H1 (cell line): ENCODE measurements around the gene GJC2. TPM values are rescaled to one million over a fixed set of nuclear protein-coding genes. Genes with fewer than 3 reads are reported as not detected.

ENCODE experiments used
- CTCF ChIA-PET: fragments of 300-600 bp; sonication (Branson Sonifier 250); formaldehyde crosslinking; loops from one replicate; lab custom pipeline; 2021; ENCODE audit not compliant: partially characterized antibody; lab: Charles Lee
- POLR2A ChIA-PET: fragments of 300-600 bp; sonication (Branson Sonifier 250); formaldehyde crosslinking; loops from one replicate; lab custom pipeline; 2021; ENCODE audit warnings: inconsistent platforms; ENCODE audit not compliant: partially characterized antibody; lab: Charles Lee
- DNase-seq, 2 experiments: peaks; one replicate each; pipeline versions ENCODE4 v3.0.0 to v3.0.0-alpha.2; 2010 to 2022; ENCODE audit warnings: low spot score in 2 of 2, low read depth in 1 of 2, mixed read lengths in 1 of 2
- FAIRE-seq: peaks from 2 replicates; lab custom pipeline; 2011; peaks lifted over from hg19 to GRCh38; lab: Jason Lieb, UNC
- H2AFZ ChIP-seq: 2 replicates; pipeline ENCODE4 v1.8.1; 2012; ENCODE audit warnings: low read length, inconsistent platforms
- H2AK5ac ChIP-seq: 2 replicates; pipeline ENCODE4 v1.6.1; 2013; ENCODE audit warnings: low read depth, low read length
- H2BK120ac ChIP-seq: replicated peaks from 2 replicates; pipeline ENCODE3; 2013; ENCODE audit warnings: low read depth, low read length, inconsistent platforms
- H2BK12ac ChIP-seq: 2 replicates; pipeline ENCODE4 v1.6.1; 2013; ENCODE audit warnings: low read depth, low read length
- H2BK15ac ChIP-seq: 2 replicates; pipeline ENCODE4 v1.6.1; 2013; ENCODE audit warnings: low read length
- H2BK20ac ChIP-seq: 2 replicates; pipeline ENCODE4 v1.6.1; 2013; ENCODE audit warnings: low read length
- H2BK5ac ChIP-seq: 2 replicates; pipeline ENCODE4 v1.6.1; 2013; ENCODE audit warnings: low read depth, low read length
- H3K14ac ChIP-seq: 2 replicates; pipeline ENCODE4 v1.6.1; 2013; ENCODE audit warnings: inconsistent platforms; ENCODE audit not compliant: insufficient read length
- H3K18ac ChIP-seq: 2 replicates; pipeline ENCODE4 v1.6.1; 2013; ENCODE audit warnings: low read length; ENCODE audit errors: extremely low read depth
- H3K23ac ChIP-seq: 2 replicates; pipeline ENCODE4 v1.6.1; 2013; ENCODE audit warnings: inconsistent platforms; ENCODE audit not compliant: insufficient read length
- H3K23me2 ChIP-seq: 2 replicates; pipeline ENCODE4 v1.6.1; 2013; ENCODE audit warnings: low read depth, low read length
- H3K27ac ChIP-seq: 2 replicates; pipeline ENCODE4 v1.6.1; 2011; ENCODE audit warnings: low read depth, low read length, inconsistent platforms
- H3K27me3 ChIP-seq, 4 experiments: replicated peaks in 1 of 4; 1 replicate in 1 of 4; 2 replicates in 3 of 4; pipeline versions ENCODE4 v1.6.1 to v1.8.1; 2011 to 2013; ENCODE audit warnings: low read length in 3 of 4, mild to moderate bottlenecking in 3 of 4, inconsistent platforms in 2 of 4, mixed read lengths in 2 of 4, moderate library complexity in 1 of 4; ENCODE audit not compliant: control insufficient read depth in 3 of 4, insufficient read depth in 3 of 4; ENCODE audit errors: extremely low read depth in 1 of 4
- H3K36me3 ChIP-seq, 4 experiments: 2 replicates each; pipeline versions ENCODE4 v1.6.1 to v1.8.1; 2011 to 2013; ENCODE audit warnings: mild to moderate bottlenecking in 4 of 4, low read length in 3 of 4, moderate library complexity in 2 of 4, control low read depth in 1 of 4, inconsistent platforms in 1 of 4; ENCODE audit not compliant: insufficient read depth in 4 of 4, control insufficient read depth in 2 of 4
- H3K4ac ChIP-seq: replicated peaks from 2 replicates; pipeline ENCODE3; 2013; ENCODE audit warnings: low read length, low read depth, mixed read lengths, inconsistent platforms; ENCODE audit not compliant: insufficient read length
- H3K4me1 ChIP-seq, 4 experiments: replicated peaks in 1 of 4; 1 replicate in 1 of 4; 2 replicates in 3 of 4; pipeline versions ENCODE4 v1.6.1 to v1.8.1; 2011 to 2013; ENCODE audit warnings: low read length in 3 of 4, inconsistent platforms in 2 of 4, mixed read lengths in 1 of 4; ENCODE audit not compliant: insufficient read depth in 4 of 4, control insufficient read depth in 3 of 4
- H3K4me2 ChIP-seq, 2 experiments: 2 replicates each; pipeline versions ENCODE4 v1.6.1 to v1.8.1; 2011 to 2013; ENCODE audit warnings: low read depth in 2 of 2, low read length in 2 of 2, control low read depth in 1 of 2, inconsistent platforms in 1 of 2, mild to moderate bottlenecking in 1 of 2; ENCODE audit not compliant: insufficient read depth in 1 of 2
- H3K4me3 ChIP-seq, 4 experiments: fragments of 200-600, 300-600 bp in 1 of 4; sonication (generic), shearing (Covaris generic), sonication (Bioruptor Twin) in 1 of 4; 2 replicates each; pipeline versions ENCODE4 v1.5.1 to v1.8.1; 2011 to 2016; ENCODE audit warnings: low read length in 4 of 4, low read depth in 3 of 4, control low read depth in 2 of 4, inconsistent platforms in 2 of 4, mild to moderate bottlenecking in 2 of 4, mixed read lengths in 1 of 4, moderate library complexity in 1 of 4; ENCODE audit not compliant: insufficient read depth in 2 of 4; ENCODE audit errors: extremely low read depth in 1 of 4
- H3K56ac ChIP-seq: replicated peaks from 2 replicates; pipeline ENCODE3; 2013; ENCODE audit warnings: low read depth, mild to moderate bottlenecking, mixed read lengths, low read length, inconsistent platforms; ENCODE audit not compliant: insufficient read length
- H3K79me1 ChIP-seq: 2 replicates; pipeline ENCODE4 v1.6.1; 2013; ENCODE audit warnings: low read depth, low read length, control low read depth
- H3K79me2 ChIP-seq, 2 experiments: 2 replicates each; pipeline versions ENCODE4 v1.6.1 to v1.8.1; 2012 to 2013; ENCODE audit warnings: low read length in 2 of 2, mild to moderate bottlenecking in 2 of 2, inconsistent platforms in 1 of 2; ENCODE audit not compliant: insufficient read depth in 2 of 2, control insufficient read depth in 1 of 2
- H3K9ac ChIP-seq, 4 experiments: replicated peaks in 1 of 4; 1 replicate in 1 of 4; 2 replicates in 3 of 4; pipeline versions ENCODE4 v1.6.1 to v1.8.1; 2011 to 2013; ENCODE audit warnings: low read depth in 3 of 4, low read length in 3 of 4, control low read depth in 2 of 4, mild to moderate bottlenecking in 2 of 4, moderate library complexity in 2 of 4, inconsistent platforms in 1 of 4; ENCODE audit errors: extremely low read depth in 1 of 4
- H3K9me3 ChIP-seq, 2 experiments: 2 replicates each; pipeline versions ENCODE4 v1.6.1 to v1.8.1; 2012 to 2013; ENCODE audit warnings: mild to moderate bottlenecking in 2 of 2, moderate library complexity in 2 of 2, control low read depth in 1 of 2, inconsistent platforms in 1 of 2, low read depth in 1 of 2, low read length in 1 of 2, mixed read lengths in 1 of 2; ENCODE audit not compliant: insufficient read depth in 2 of 2
- H4K20me1 ChIP-seq, 2 experiments: replicated peaks in 1 of 2; 2 replicates each; pipeline versions ENCODE3 to v1.8.1; 2011 to 2013; ENCODE audit warnings: inconsistent platforms in 2 of 2, low read length in 2 of 2, mild to moderate bottlenecking in 1 of 2; ENCODE audit not compliant: insufficient read depth in 2 of 2, control insufficient read depth in 1 of 2
- H4K5ac ChIP-seq: 2 replicates; pipeline ENCODE4 v1.6.1; 2013; ENCODE audit warnings: low read length, low read depth, mixed read lengths, inconsistent platforms; ENCODE audit not compliant: insufficient read length
- H4K8ac ChIP-seq: 2 replicates; pipeline ENCODE4 v1.8.0; 2013; ENCODE audit warnings: mild to moderate bottlenecking, moderate library complexity, low read length, inconsistent platforms; ENCODE audit not compliant: insufficient read depth; ENCODE audit errors: extremely low read depth
- H4K91ac ChIP-seq: replicated peaks from 2 replicates; pipeline ENCODE3; 2013; ENCODE audit warnings: low read length, mixed read lengths, inconsistent platforms; ENCODE audit not compliant: insufficient read length
- ATF2 ChIP-seq: IDR thresholded peaks from 2 replicates; pipeline ENCODE4 v1.6.1; 2012; ENCODE audit warnings: low read length, inconsistent platforms
- BACH1 ChIP-seq: IDR thresholded peaks from 2 replicates; pipeline ENCODE4 v1.6.1; 2012; ENCODE audit warnings: low read length, improper control_type of control experiment
- CBX5 ChIP-seq: fragments of 300-800, 300-1000 bp; sonication (generic); IDR thresholded peaks from 2 replicates; pipeline ENCODE4 v1.7.1; 2016; ENCODE audit warnings: antibody characterized with exemption, low read length, low read depth
- CBX8 ChIP-seq: fragments of 300-800, 300-1000 bp; sonication (generic); IDR thresholded peaks from 2 replicates; pipeline ENCODE4 v1.7.1; 2016; ENCODE audit warnings: low read depth, low read length, borderline replicate concordance
- GTF2F1 ChIP-seq: IDR thresholded peaks from 2 replicates; pipeline ENCODE4 v1.6.1; 2012; ENCODE audit warnings: low read depth, low read length, improper control_type of control experiment, borderline replicate concordance
- HDAC2 ChIP-seq, 2 experiments: fragments of 300-600 bp in 1 of 2; sonication (generic) in 1 of 2; IDR thresholded peaks; 2 replicates each; pipeline ENCODE4 v1.6.1; 2011 to 2012; ENCODE audit warnings: low read depth in 2 of 2, low read length in 2 of 2, mild to moderate bottlenecking in 2 of 2, moderate library complexity in 2 of 2, borderline replicate concordance in 1 of 2, inconsistent platforms in 1 of 2
- JUN ChIP-seq: IDR thresholded peaks from 2 replicates; pipeline ENCODE4 v1.6.1; 2011; ENCODE audit warnings: low read depth, mild to moderate bottlenecking, improper control_type of control experiment, low read length
- KDM4A ChIP-seq: IDR thresholded peaks from one replicate; pipeline ENCODE4 v1.7.1; 2012; ENCODE audit warnings: low read depth, mild to moderate bottlenecking, moderate library complexity, low read length, inconsistent platforms; ENCODE audit not compliant: severe bottlenecking
- TAF7 ChIP-seq: optimal IDR thresholded peaks from 2 replicates; pipeline ENCODE3; 2011; ENCODE audit warnings: low read depth, mild to moderate bottlenecking, inconsistent platforms, low read length, moderate library complexity, borderline replicate concordance
- TEAD4 ChIP-seq: IDR thresholded peaks from 2 replicates; pipeline ENCODE4 v1.6.1; 2012; ENCODE audit warnings: low read depth, low read length, inconsistent platforms, mixed read lengths
- ZNF274 ChIP-seq: IDR thresholded peaks from 2 replicates; pipeline ENCODE4 v1.7.0; 2012; ENCODE audit warnings: low read length, borderline replicate concordance; ENCODE audit errors: extremely low read depth
- WGBS, 2 experiments: shearing (Covaris generic) in 1 of 2; methylation state at CpG; one replicate each; pipeline versions ENCODE4 v1.1.6 to v1.1.7; 2013 to 2015; ENCODE audit warnings: low lambda C conversion rate in 2 of 2, mixed read lengths in 2 of 2, inconsistent platforms in 1 of 2, low coverage in 1 of 2, missing lambda C conversion rate in 1 of 2; ENCODE audit not compliant: insufficient replicate concordance in 2 of 2, insufficient coverage in 1 of 2, insufficient read length in 1 of 2; ENCODE audit errors: extremely low coverage in 1 of 2, missing lambda C conversion rate in 1 of 2; 5-methylcytosine and 5-hydroxymethylcytosine counted together
- polyA plus RNA-seq, 7 experiments: library from polyadenylated mRNA; depleted of rRNA in 3 of 7; stranded (reverse) in 5 of 7; unstranded in 2 of 7; fragments of >200 nt in 5 of 7; fragments of 200-250 nt in 2 of 7; gene quantifications; 1 replicate in 5 of 7; 2 replicates in 1 of 7; 4 replicates in 1 of 7; pipeline versions ENCODE4 v1.2.1 to v1.2.3, GENCODE V29; 2011 to 2013; ENCODE audit warnings: missing spikeins in 2 of 7, mixed read lengths in 2 of 7
- total RNA-seq: library from RNA; stranded (reverse); fragmentation: NEBNext Ultra II Directional; extraction: Animal tissue kit (Norgen Biotek cat#: 25700); gene quantifications from 2 replicates; pipeline ENCODE4 v1.2.1, GENCODE V29; 2021

The GJC2 gene
- total and polyA plus RNA-seq, 2 of the 8 experiments (the other 6 are each of a cell fraction or from before 2014, with no cell fraction given): 0.17 to 0.54 TPM

- H3K4me3 ChIP-seq: no peak overlapping the region
- no peak for TF ChIP-seq JUN
- no peak for TF ChIP-seq CBX8
- no peak for TF ChIP-seq GTF2F1
- no peak for TF ChIP-seq TEAD4
- TF ChIP-seq ZNF274: no peak
- TF ChIP-seq CBX5: no peak
- TF ChIP-seq TAF7: no peak
- TF ChIP-seq KDM4A: no peak
- TF ChIP-seq ATF2: no peak
- no peak for TF ChIP-seq HDAC2 (IDR thresholded peaks at IDR 0.05; ENCODE audit: borderline replicate concordance in 1 of 2, low read depth in 2 of 2, low read length in 2 of 2)
- TF ChIP-seq BACH1: no peak
Measured at GRCh38 chr1:228122921-228123441, 26.7 kb upstream of the GJC2 start.

More at GRCh38 chr1:228122921-228123441, 26.7 kb upstream of the GJC2 start:
- Histone ChIP-seq H3K27ac (no peak overlapping the region), H3K27me3 (no peaks in the 10 kb centered on the region; a peak in 3 of 7 replicates), H4K20me1 (no peaks in the 10 kb centered on the region), H3K79me1 (no peaks in the 10 kb centered on the region; the same call in 1 of the 2 replicates), H2BK5ac (no peak overlapping the region), H4K5ac (no peak overlapping the region), H3K9me3 (peaks cover 12 to 14% of the 10 kb centered on the region in 2 experiments), H4K8ac (no peak overlapping the region), H3K18ac (no peak overlapping the region), H3K56ac (no peak overlapping the region), H3K4ac (no peak overlapping the region), H4K91ac (no peak overlapping the region), H3K23me2 (no peaks in the 10 kb centered on the region), H2BK12ac (no peak overlapping the region), H2AFZ (no peak overlapping the region), H3K9ac (no peak overlapping the region), H2BK120ac (no peak overlapping the region), H3K4me1 (no peaks in the 10 kb centered on the region), H3K36me3 (no peaks in the 10 kb centered on the region), H3K4me2 (no peak overlapping the region), H3K79me2 (no peaks in the 10 kb centered on the region), H2BK15ac (no peak overlapping the region), H3K23ac (no peak overlapping the region), H3K14ac (no peak overlapping the region), H2BK20ac (no peak overlapping the region), H2AK5ac (no peak overlapping the region)
- CTCF ChIA-PET: interaction anchor here (1.9 to 2.5 kb wide), 2 partner anchors 7 to 124 kb away, joined by 4 to 11 read pairs; no protein-coding TSS in a partner anchor
- WGBS, 2 experiments: 54% methylated on average over 1 of the region's 1 CpG; no CpG with 5 or more reads in 1 of the 2 experiments
- DNase-seq (no peak), FAIRE-seq (no peak)
- POLR2A ChIA-PET: interaction anchor here (2.2 kb wide), 1 partner anchor 13 kb away, joined by 9 read pairs; no protein-coding TSS in a partner anchor
